Measurements from ENCODE around the gene PLPP4.

Gene PLPP4

DNA sequence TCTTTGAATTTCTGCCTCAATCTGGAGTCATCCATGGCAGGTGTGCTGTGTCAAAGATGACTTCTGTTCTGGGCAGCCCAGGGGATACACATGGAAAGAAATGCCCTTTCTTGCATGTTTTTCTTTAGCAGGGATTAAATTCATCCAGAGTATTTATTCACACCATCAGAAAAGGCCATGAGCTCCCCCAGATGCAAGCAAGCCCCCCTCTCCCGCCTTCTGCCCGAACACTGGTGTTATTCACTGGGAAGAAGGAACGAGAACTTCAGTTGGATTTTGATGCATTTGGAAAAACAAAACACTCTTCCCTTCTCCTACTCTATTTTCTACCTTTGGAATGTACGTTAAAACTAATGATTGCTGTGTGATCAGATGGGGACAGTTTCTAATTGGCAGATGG is 1.4 kb downstream of the PLPP4 start:
- no peak for DNase-seq (ENCODE audit: low spot score)
- POLR2A ChIA-PET (ENCODE audit: low non-redundant PET), result no interaction called here
- TF ChIP-seq, protein P1, sequence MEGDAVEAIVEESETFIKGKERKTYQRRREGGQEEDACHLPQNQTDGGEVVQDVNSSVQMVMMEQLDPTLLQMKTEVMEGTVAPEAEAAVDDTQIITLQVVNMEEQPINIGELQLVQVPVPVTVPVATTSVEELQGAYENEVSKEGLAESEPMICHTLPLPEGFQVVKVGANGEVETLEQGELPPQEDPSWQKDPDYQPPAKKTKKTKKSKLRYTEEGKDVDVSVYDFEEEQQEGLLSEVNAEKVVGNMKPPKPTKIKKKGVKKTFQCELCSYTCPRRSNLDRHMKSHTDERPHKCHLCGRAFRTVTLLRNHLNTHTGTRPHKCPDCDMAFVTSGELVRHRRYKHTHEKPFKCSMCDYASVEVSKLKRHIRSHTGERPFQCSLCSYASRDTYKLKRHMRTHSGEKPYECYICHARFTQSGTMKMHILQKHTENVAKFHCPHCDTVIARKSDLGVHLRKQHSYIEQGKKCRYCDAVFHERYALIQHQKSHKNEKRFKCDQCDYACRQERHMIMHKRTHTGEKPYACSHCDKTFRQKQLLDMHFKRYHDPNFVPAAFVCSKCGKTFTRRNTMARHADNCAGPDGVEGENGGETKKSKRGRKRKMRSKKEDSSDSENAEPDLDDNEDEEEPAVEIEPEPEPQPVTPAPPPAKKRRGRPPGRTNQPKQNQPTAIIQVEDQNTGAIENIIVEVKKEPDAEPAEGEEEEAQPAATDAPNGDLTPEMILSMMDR (conservative IDR thresholded peaks at IDR 0.05; ENCODE audit: low read depth), result no peak
- no peak overlapping the region for H3K27ac ChIP-seq
- CTCF ChIA-PET, result no interaction called here

DNA sequence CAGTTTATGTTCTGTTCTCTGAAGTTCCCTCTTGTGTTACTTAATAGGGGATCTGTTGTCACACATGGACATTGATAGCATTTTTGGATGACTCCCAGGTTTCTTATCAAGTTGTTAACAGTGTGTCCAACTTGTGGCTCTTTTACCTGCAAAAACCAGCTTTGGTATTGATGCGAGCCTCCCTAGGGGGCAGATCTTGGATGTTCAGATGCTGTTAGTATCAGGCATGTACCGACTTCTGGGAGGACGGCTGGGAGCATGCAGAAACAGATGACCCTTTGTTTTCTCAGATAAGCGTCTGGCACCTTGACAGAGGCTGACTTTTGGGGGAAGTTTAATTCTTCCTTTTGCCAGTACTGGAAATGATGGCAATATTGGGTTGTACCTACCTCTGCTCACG is 2.2 kb downstream of the PLPP4 start:
- no peak overlapping the region for H3K27ac ChIP-seq
- TF ChIP-seq, protein P1 (conservative IDR thresholded peaks at IDR 0.05; ENCODE audit: low read depth), result no peak
- CTCF ChIA-PET, result interaction anchor here (0.6 kb wide), 1 partner anchor 227 kb away, joined by 3 read pairs; no protein-coding TSS in a partner anchor
- POLR2A ChIA-PET (ENCODE audit: low non-redundant PET), result no interaction called here
- DNase-seq (ENCODE audit: low spot score), result no peak

DNA sequence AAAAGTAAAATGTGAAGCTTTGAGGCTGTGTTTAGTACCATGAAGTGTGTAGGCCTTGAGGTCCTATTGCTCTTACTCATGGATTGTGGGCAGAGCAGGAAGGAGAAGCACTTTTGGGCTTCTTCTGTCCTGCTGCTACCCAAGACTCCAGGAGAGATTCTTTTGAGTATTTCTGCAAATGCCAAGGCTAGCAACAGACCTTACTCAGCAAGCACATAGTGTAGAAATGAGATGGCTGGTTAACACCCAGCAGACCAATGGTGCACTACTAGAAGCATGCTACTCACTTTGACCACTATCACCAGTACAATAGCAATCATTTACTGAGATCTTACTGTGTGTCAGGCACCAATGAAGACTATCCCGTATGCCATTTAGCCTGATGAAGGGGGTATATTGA is 3.2 kb downstream of the PLPP4 start:
- no peak overlapping the region for H3K27ac ChIP-seq
- CTCF ChIA-PET, result interaction anchor here (0.5 kb wide), 1 partner anchor 762 kb away, joined by 3 read pairs; no protein-coding TSS in a partner anchor
- POLR2A ChIA-PET (ENCODE audit: low non-redundant PET), result no interaction called here
- DNase-seq (ENCODE audit: low spot score), result no peak
- TF ChIP-seq, protein P1 (conservative IDR thresholded peaks at IDR 0.05; ENCODE audit: low read depth), result no peak

DNA sequence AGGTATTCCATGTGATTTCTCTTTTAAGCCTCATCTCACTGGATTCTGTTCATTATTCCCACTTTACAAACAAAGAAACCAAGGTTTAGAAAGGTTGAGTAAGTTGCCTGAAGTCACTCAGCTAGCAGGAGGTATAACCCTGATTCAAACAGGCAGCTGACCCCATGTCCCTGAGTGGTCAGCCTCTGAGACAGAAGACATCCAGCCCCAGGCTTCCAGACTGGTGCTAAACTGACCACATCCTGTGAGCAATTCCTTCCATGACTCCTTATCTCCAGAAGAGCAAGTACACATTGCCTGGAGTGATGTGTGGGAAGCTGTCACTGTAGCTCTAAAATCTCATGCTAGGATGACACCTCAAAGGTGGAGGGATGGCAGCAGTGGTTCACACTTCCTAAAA is 3.7 kb downstream of the PLPP4 start:
- TF ChIP-seq, protein P1 (conservative IDR thresholded peaks at IDR 0.05; ENCODE audit: low read depth), result no peak
- peak; percentile 23 for DNase-seq (ENCODE audit: low spot score)
- ChIA-PET CTCF (no interaction called here), POLR2A (ENCODE audit: low non-redundant PET) (no interaction called here)
- H3K27ac ChIP-seq, result no peak overlapping the region

DNA sequence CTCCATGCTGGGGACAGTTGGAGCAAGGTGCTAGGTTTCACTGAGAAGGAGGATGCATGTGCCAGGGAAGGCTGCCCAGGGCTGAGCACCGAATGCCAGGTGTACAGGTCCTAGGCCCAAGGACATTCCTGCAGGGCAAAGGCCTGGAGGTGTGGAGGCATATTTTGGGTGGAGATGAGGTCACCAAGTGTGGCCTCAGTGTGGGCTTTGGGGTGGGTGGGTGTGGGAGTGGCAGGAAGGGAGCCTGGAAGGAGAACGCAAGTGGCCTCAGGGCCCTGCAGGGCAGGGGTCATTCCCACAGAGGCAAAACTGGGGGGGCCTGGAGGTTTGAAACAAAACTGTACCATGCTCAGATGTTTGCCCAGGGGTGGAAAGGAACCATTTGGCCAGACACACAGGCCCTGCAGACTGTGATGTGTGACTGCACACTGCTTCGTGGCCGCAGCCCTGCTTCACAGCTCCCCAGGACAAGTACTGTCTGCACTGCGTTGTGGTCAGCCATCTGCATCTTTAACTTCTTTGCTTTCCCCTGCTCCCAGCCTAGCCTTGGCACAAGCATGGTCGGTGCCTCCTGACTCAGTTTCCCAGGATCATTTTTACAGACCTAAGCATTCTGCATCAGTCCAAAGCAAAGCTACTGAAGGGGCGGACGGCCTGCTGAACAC is 5.1 kb downstream of the PLPP4 start:
- TF ChIP-seq, protein P1 (conservative IDR thresholded peaks at IDR 0.05; ENCODE audit: low read depth), result no peak
- no peak overlapping the region for H3K27ac ChIP-seq
- DNase-seq (ENCODE audit: low spot score), result no peak
- CTCF ChIA-PET, result interaction anchor here (0.6 kb wide), 1 partner anchor 259 kb away, joined by 3 read pairs; no protein-coding TSS in a partner anchor
- POLR2A ChIA-PET (ENCODE audit: low non-redundant PET), result no interaction called here

DNA sequence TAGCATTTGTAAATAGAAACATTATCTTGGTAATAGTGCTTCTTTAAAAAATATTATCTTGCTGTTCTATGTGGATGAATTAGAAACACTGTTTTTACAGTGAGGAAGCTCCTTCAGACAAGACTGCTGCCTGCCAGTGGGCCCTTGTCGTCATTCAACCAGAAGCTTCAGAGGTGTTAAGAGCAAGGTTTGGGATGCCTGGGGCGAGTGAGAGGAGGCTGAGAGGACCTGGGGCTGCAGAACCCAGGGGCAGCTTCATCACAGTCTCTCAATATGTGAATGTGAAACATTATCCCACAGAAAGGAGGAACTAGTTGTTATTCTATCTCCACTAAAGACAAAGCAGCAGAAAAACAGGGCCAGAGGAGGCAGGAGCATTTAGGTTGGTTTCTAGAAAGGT is 8.1 kb downstream of the PLPP4 start:
- no peak for DNase-seq (ENCODE audit: low spot score)
- no peak overlapping the region for H3K27ac ChIP-seq
- ChIA-PET CTCF (no interaction called here), POLR2A (ENCODE audit: low non-redundant PET) (no interaction called here)
- TF ChIP-seq, protein P1 (conservative IDR thresholded peaks at IDR 0.05; ENCODE audit: low read depth), result no peak
